ENCODE data around the gene GNAL. TPM values are rescaled to one million over a fixed set of nuclear protein-coding genes. Genes with fewer than 3 reads are reported as not detected.

Gene GNAL
- total RNA-seq, 2 experiments from 2014 or later: 0.11 to 0.19 TPM

DNA sequence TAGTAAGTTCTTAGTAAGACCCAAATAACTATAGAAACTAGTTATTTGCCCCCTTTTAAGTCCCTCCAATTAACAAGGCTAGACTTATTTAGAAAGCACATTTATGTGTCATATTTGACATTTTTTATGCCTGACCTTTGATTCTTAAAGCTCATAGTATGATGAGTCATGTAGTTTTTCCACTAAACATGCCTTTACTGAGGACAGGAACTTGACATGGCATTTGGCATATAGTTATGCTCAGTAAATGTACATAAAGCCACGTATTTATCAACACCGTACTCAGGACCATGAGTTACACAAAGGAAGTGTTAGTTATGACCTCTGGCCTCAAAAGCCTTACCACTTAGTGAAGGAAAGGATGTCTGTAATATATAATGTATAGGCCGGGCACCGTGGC is 78.9 kb downstream of the GNAL start:
- Mint-ChIP-seq H3K27me3 (peaks cover 11% of the 10 kb centered on the region), H3K9me3 (no peaks in the 10 kb centered on the region), H3K27ac (no peak overlapping the region), H3K36me3 (ENCODE audit: low read depth) (no peaks in the 10 kb centered on the region), H3K4me3 (no peak overlapping the region), H3K4me1 (ENCODE audit: low read depth) (no peaks in the 10 kb centered on the region)
- Histone ChIP-seq H3K27ac (ENCODE audit: low read depth in 1 of 2, low read length in 2 of 2) (no peak overlapping the region), H3K36me3 (ENCODE audit: insufficient read depth, low read length) (no peaks in the 10 kb centered on the region), H3K4me3 (ENCODE audit: low read length) (no peak overlapping the region), H3K9me3 (ENCODE audit: control insufficient read depth in 1 of 2, insufficient read depth in 1 of 2, low read length in 2 of 2) (no peaks in the 10 kb centered on the region), H3K27me3 (ENCODE audit: control insufficient read depth in 1 of 2, insufficient read depth in 2 of 2, low read length in 2 of 2) (no peaks in the 10 kb centered on the region), H3K4me1 (ENCODE audit: insufficient read depth, low read length) (no peaks in the 10 kb centered on the region)
- ChIA-PET POLR2A (no interaction called here), CTCF (no interaction called here)
- DNase-seq (no peak), ATAC-seq (ENCODE audit: poor library complexity) (no peak)
- intact Hi-C loops (cut with DNase I, micrococcal nuclease): no loop called here
- no peak for TF ChIP-seq CTCF (IDR thresholded peaks at IDR 0.05)

DNA sequence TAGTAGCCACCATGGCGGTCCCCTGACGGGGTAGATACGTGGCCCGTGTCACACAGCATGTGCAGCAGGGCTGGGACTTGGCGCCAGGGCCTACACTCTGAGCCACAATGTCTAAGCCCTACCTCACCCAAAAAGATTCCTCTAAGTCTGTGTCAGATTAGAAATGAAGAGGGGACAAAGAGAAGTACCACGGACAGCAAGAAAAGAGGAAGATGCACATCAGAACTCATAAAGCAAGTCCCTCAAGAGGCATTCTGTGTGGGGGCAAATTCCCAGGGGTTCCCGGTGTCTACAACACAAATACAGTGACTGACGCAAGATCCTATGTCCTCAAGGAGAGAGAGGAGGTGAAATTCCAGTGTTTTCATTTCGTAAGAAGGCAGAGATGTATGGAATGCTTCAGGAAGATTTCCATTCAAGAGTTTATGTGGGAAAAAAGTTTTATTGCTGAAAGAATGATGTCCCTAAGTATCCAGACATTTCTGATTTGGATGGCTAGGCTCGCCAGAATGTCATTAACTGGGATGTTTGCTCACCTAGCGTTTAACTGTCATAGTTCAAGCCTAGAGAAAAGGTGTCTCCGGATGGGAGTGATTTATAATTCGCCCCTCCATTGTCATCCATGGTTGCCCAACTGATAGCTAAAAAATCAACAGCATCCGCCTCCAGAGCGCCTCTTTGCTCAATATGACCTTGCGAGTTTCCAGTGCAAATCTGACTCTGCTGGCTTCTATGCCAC is 86.5 kb downstream of the GNAL start:
- H3K4me1 Mint-ChIP-seq (ENCODE audit: low read depth): no peaks in the 10 kb centered on the region
- H3K27me3 ChIP-seq (ENCODE audit: control insufficient read depth in 1 of 2, insufficient read depth in 2 of 2, low read length in 2 of 2): peaks cover 0 to 4% of the 10 kb centered on the region in 2 experiments
- POLR2A ChIA-PET: no interaction called here
- H3K9me3 ChIP-seq (ENCODE audit: control insufficient read depth in 1 of 2, insufficient read depth in 1 of 2, low read length in 2 of 2): no peaks in the 10 kb centered on the region
- H3K27ac Mint-ChIP-seq: no peak overlapping the region
- ATAC-seq (ENCODE audit: poor library complexity) (no peak), DNase-seq (no peak)
- H3K27me3 Mint-ChIP-seq: peaks cover 27% of the 10 kb centered on the region
- H3K4me1 ChIP-seq (ENCODE audit: insufficient read depth, low read length): no peaks in the 10 kb centered on the region
- no peaks in the 10 kb centered on the region for H3K9me3 Mint-ChIP-seq
- H3K4me3 Mint-ChIP-seq: no peak overlapping the region
- H3K36me3 Mint-ChIP-seq (ENCODE audit: low read depth): no peaks in the 10 kb centered on the region
- H3K4me3 ChIP-seq (ENCODE audit: low read length): no peak overlapping the region
- intact Hi-C loops (cut with DNase I, micrococcal nuclease): no loop called here
- H3K36me3 ChIP-seq (ENCODE audit: insufficient read depth, low read length): no peaks in the 10 kb centered on the region
- CTCF ChIA-PET: no interaction called here
- no peak for TF ChIP-seq CTCF (IDR thresholded peaks at IDR 0.05)
- no peak overlapping the region for H3K27ac ChIP-seq (ENCODE audit: low read depth in 1 of 2, low read length in 2 of 2)

DNA sequence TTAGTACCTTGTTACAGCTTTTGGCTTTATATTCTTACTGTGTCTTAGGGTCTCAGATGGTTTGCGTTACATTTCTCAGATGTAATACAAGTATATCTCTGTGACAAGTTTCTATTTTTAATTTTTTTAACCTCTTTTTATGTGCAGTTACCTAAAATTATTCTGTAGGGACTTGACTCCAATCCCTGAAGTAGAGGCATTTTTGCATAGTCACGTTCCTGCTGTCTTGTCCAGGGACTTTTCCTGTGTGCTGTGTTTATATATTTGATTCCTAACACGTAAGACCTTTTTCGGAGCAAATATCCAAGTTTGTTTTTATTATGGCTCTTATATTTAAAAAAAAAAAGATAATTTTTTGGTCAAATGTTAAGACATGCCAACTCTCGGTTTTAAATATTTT is 91.0 kb downstream of the GNAL start:
- no peak for ATAC-seq (ENCODE audit: poor library complexity)
- CTCF ChIA-PET: no interaction called here
- no peak for DNase-seq
- Mint-ChIP-seq H3K27ac (no peak overlapping the region), H3K4me1 (ENCODE audit: low read depth) (no peaks in the 10 kb centered on the region), H3K9me3 (no peaks in the 10 kb centered on the region), H3K27me3 (peaks cover 22% of the 10 kb centered on the region), H3K4me3 (no peak overlapping the region), H3K36me3 (ENCODE audit: low read depth) (no peaks in the 10 kb centered on the region)
- Histone ChIP-seq H3K9me3 (ENCODE audit: control insufficient read depth in 1 of 2, insufficient read depth in 1 of 2, low read length in 2 of 2) (no peaks in the 10 kb centered on the region), H3K36me3 (ENCODE audit: insufficient read depth, low read length) (no peaks in the 10 kb centered on the region), H3K4me1 (ENCODE audit: insufficient read depth, low read length) (no peaks in the 10 kb centered on the region), H3K27me3 (ENCODE audit: control insufficient read depth in 1 of 2, insufficient read depth in 2 of 2, low read length in 2 of 2) (no peaks in the 10 kb centered on the region), H3K27ac (ENCODE audit: low read depth in 1 of 2, low read length in 2 of 2) (no peak overlapping the region), H3K4me3 (ENCODE audit: low read length) (no peak overlapping the region)
- POLR2A ChIA-PET: no interaction called here
- intact Hi-C loops (cut with DNase I, micrococcal nuclease): no loop called here
- no peak for TF ChIP-seq CTCF (IDR thresholded peaks at IDR 0.05)
